Measurements from ENCODE around the gene CFL2. TPM values are rescaled to one million over a fixed set of nuclear protein-coding genes. Genes with fewer than 3 reads are reported as not detected.

Gene CFL2
- total RNA-seq, 1 experiment from 2014 or later, result 41.9 TPM

DNA sequence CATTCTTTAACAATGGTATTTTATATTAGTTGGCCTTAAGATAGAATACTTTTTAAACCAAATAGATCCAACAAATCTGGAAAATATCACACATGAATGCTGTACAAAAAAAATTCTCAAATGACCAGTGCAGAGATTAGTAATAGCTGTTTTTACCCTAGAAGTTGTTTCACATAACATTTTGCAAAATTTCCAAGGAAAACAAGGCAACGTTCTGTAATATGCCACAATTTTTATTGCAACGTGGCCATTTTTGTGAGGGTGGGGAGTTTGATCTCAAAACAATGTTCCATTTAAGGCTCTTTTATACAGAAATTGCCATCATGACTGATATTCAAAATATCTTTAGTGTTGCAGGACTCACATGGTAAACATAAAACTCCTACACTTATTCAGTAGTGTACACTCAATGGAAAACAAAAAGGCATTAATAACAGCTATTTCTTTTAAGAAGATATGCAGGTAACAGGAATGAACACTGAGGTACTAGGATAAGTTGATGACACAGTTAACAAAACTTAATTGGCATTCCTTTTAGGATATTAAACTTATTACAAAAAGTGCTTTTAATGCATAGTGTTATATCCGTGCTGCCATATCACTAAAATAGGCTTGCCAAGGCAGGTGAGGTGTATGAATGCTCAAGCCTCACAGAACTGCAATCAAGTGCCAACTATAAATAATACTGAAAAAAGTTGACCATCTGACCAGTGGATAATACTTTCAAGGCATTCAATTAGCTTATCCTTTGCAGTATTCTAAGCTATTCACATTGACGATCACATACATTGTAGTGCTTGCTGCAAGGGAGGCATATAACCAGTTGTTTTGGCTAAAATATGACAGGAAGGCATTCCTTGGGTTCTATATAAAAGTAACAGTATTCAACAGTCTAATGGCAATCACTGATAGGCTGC, 2.3 kb downstream of the CFL2 start:
- peaks cover 4% of the 10 kb centered on the region; the same call in 1 of the 2 replicates for H3K4me1 ChIP-seq
- Mint-ChIP-seq H3K27me3 (ENCODE audit: insufficient read depth, unreplicated experiment) (no peaks in the 10 kb centered on the region), H3K9me3 (ENCODE audit: unreplicated experiment) (no peaks in the 10 kb centered on the region), H3K27ac (ENCODE audit: unreplicated experiment) (no peak overlapping the region), H3K4me3 (ENCODE audit: unreplicated experiment) (no peak overlapping the region), H3K36me3 (ENCODE audit: insufficient read depth, unreplicated experiment) (peaks cover 9% of the 10 kb centered on the region), H3K4me1 (ENCODE audit: low read depth, unreplicated experiment) (peaks cover 7% of the 10 kb centered on the region)
- no peak for DNase-seq
- H3K4me3 ChIP-seq (ENCODE audit: low read depth, low read length), result no peak overlapping the region
- H3K27me3 ChIP-seq (replicated peaks; ENCODE audit: control insufficient read depth, insufficient read depth, low read length), result no peaks in the 10 kb centered on the region
- no peaks in the 10 kb centered on the region for H3K9me3 ChIP-seq
- intact Hi-C loops (cut with micrococcal nuclease; ENCODE audit: unreplicated experiment), result no loop called here
- ChIA-PET CTCF (interaction anchor here (0.5 kb wide), 1 partner anchor 1893 kb away, joined by 3 read pairs; no protein-coding TSS in a partner anchor), POLR2A (no interaction called here)
- no peak for TF ChIP-seq CTCF (IDR thresholded peaks at IDR 0.05; ENCODE audit: insufficient read depth in 1 of 2, low read depth in 1 of 2, low read length in 1 of 2, severe bottlenecking in 1 of 2, unreplicated experiment in 1 of 2)
- no TSS peak for BruUV-seq (replicated peaks)
- H3K36me3 ChIP-seq (ENCODE audit: control insufficient read depth, insufficient read depth, low read length), result no peaks in the 10 kb centered on the region

DNA sequence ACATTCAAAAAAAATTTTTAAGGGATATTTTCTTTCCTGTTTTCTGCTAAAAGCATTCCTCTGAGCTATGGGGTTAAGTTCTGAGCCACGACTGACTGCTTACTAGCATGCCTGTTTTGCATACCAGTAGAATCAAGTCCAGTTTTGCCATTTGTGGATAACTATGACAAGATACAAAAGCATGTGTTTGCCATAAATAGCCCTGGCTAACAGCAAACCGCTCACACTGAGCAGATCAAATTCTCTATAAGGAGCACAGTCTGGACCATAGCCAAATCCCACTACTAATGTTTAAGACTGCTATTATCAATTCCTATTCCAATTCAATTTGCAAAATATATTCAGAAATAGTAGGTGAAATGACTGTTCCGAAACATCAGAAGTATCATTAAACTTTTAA, 3.2 kb downstream of the CFL2 start:
- Mint-ChIP-seq H3K36me3 (ENCODE audit: insufficient read depth, unreplicated experiment) (peaks cover 9% of the 10 kb centered on the region), H3K9me3 (ENCODE audit: unreplicated experiment) (no peaks in the 10 kb centered on the region), H3K4me1 (ENCODE audit: low read depth, unreplicated experiment) (peaks cover 7% of the 10 kb centered on the region), H3K27ac (ENCODE audit: unreplicated experiment) (no peak overlapping the region), H3K27me3 (ENCODE audit: insufficient read depth, unreplicated experiment) (no peaks in the 10 kb centered on the region), H3K4me3 (ENCODE audit: unreplicated experiment) (no peak overlapping the region)
- POLR2A ChIA-PET, result no interaction called here
- CTCF ChIA-PET, result no interaction called here
- no peak for DNase-seq
- intact Hi-C loops (cut with micrococcal nuclease; ENCODE audit: unreplicated experiment), result no loop called here
- peaks cover 4% of the 10 kb centered on the region; the same call in 1 of the 2 replicates for H3K4me1 ChIP-seq
- H3K4me3 ChIP-seq (ENCODE audit: low read depth, low read length), result no peak overlapping the region
- H3K9me3 ChIP-seq, result no peaks in the 10 kb centered on the region
- H3K36me3 ChIP-seq (ENCODE audit: control insufficient read depth, insufficient read depth, low read length), result no peaks in the 10 kb centered on the region
- no peak for TF ChIP-seq CTCF (IDR thresholded peaks at IDR 0.05; ENCODE audit: insufficient read depth in 1 of 2, low read depth in 1 of 2, low read length in 1 of 2, severe bottlenecking in 1 of 2, unreplicated experiment in 1 of 2)
- no peaks in the 10 kb centered on the region for H3K27me3 ChIP-seq (replicated peaks; ENCODE audit: control insufficient read depth, insufficient read depth, low read length)
- no TSS peak for BruUV-seq (replicated peaks)

DNA sequence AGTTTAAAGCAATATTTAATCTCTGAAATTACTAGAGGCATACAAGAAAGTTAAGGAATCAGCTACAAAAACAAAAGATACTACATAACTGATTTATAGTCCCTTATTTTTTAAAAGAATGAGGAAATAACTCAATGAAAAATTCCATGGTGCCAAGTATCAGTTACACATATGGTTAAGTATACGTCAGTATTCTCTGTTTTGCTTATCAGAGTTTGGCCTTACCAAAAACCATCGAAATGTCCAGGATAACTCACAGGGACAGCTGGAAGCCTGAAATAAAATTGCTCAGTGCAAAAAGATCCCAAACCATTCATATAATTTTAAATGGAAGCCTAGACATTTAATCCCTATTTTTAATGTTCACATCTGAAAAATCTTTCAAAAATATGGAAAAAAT, 3.6 kb downstream of the CFL2 start:
- no peaks in the 10 kb centered on the region for H3K9me3 ChIP-seq
- peaks cover 4% of the 10 kb centered on the region; the same call in 1 of the 2 replicates for H3K4me1 ChIP-seq
- intact Hi-C loops (cut with micrococcal nuclease; ENCODE audit: unreplicated experiment), result no loop called here
- H3K36me3 ChIP-seq (ENCODE audit: control insufficient read depth, insufficient read depth, low read length), result no peaks in the 10 kb centered on the region
- DNase-seq, result no peak
- no peak overlapping the region for H3K27ac Mint-ChIP-seq (ENCODE audit: unreplicated experiment)
- no TSS peak for BruUV-seq (replicated peaks)
- peaks cover 7% of the 10 kb centered on the region for H3K4me1 Mint-ChIP-seq (ENCODE audit: low read depth, unreplicated experiment)
- H3K36me3 Mint-ChIP-seq (ENCODE audit: insufficient read depth, unreplicated experiment), result peaks cover 9% of the 10 kb centered on the region
- no peaks in the 10 kb centered on the region for H3K9me3 Mint-ChIP-seq (ENCODE audit: unreplicated experiment)
- no peak overlapping the region for H3K4me3 Mint-ChIP-seq (ENCODE audit: unreplicated experiment)
- TF ChIP-seq CTCF (IDR thresholded peaks at IDR 0.05; ENCODE audit: insufficient read depth in 1 of 2, low read depth in 1 of 2, low read length in 1 of 2, severe bottlenecking in 1 of 2, unreplicated experiment in 1 of 2), result no peak
- H3K27me3 ChIP-seq (replicated peaks; ENCODE audit: control insufficient read depth, insufficient read depth, low read length), result no peaks in the 10 kb centered on the region
- H3K4me3 ChIP-seq (ENCODE audit: low read depth, low read length), result no peak overlapping the region
- ChIA-PET CTCF (no interaction called here), POLR2A (no interaction called here)
- no peaks in the 10 kb centered on the region for H3K27me3 Mint-ChIP-seq (ENCODE audit: insufficient read depth, unreplicated experiment)

Data from Caco-2 (cell line).